GM19023 (cell line): ENCODE data around the gene ZBTB20.

Experiments used
- ATAC-seq: cut with Tn5 transposase; IDR thresholded peaks from one replicate; pipeline ENCODE4 v1.9.1; 2021; ENCODE audit warnings: mild to moderate bottlenecking, moderate library complexity; ENCODE audit not compliant: unreplicated experiment

Gene ZBTB20

GRCh38 chr3:114649331-114649730 lies 497.8 kb downstream of the ZBTB20 start:
- no peak for ATAC-seq

- ATAC-seq: no peak
Measured at GRCh38 chr3:114646526-114646925, 500.6 kb downstream of the ZBTB20 start.

- ATAC-seq: no peak
Measured at GRCh38 chr3:114645392-114645791, 501.7 kb downstream of the ZBTB20 start.

GRCh38 chr3:114644367-114644766 lies 502.7 kb downstream of the ZBTB20 start:
- no peak for ATAC-seq

- ATAC-seq: no peak
Measured at GRCh38 chr3:114642951-114643741, 503.9 kb downstream of the ZBTB20 start.

GRCh38 chr3:114640126-114640525 lies 507.0 kb downstream of the ZBTB20 start:
- ATAC-seq: no peak

- no peak for ATAC-seq
Measured at GRCh38 chr3:114639171-114639570, 507.9 kb downstream of the ZBTB20 start.

GRCh38 chr3:114635878-114636277 lies 511.2 kb downstream of the ZBTB20 start:
- ATAC-seq: no peak

GRCh38 chr3:114634635-114635034 lies 512.5 kb downstream of the ZBTB20 start:
- no peak for ATAC-seq

GRCh38 chr3:114632757-114633424 lies 514.2 kb downstream of the ZBTB20 start:
- ATAC-seq: no peak

- ATAC-seq: no peak
Measured at GRCh38 chr3:114627770-114628169, 519.3 kb downstream of the ZBTB20 start.

- no peak for ATAC-seq
Measured at GRCh38 chr3:114626751-114627150, 520.3 kb downstream of the ZBTB20 start.

GRCh38 chr3:114624571-114625181 lies 522.4 kb downstream of the ZBTB20 start:
- ATAC-seq: no peak

GRCh38 chr3:114624047-114624445 lies 523.0 kb downstream of the ZBTB20 start:
- ATAC-seq: no peak

- no peak for ATAC-seq
Measured at GRCh38 chr3:114623420-114624046, 523.6 kb downstream of the ZBTB20 start.

- ATAC-seq: no peak
Measured at GRCh38 chr3:114622001-114622400, 525.1 kb downstream of the ZBTB20 start.

GRCh38 chr3:114619771-114620170 lies 527.3 kb downstream of the ZBTB20 start:
- no peak for ATAC-seq

GRCh38 chr3:114615523-114616085 lies 531.5 kb downstream of the ZBTB20 start:
- ATAC-seq: no peak

- no peak for ATAC-seq
Measured at GRCh38 chr3:114609973-114610630, 537.0 kb downstream of the ZBTB20 start.

GRCh38 chr3:114608293-114608692 lies 538.8 kb downstream of the ZBTB20 start:
- ATAC-seq: no peak

GRCh38 chr3:114606336-114606735 lies 540.8 kb downstream of the ZBTB20 start:
- ATAC-seq: no peak
